HEK293 (cell line): ENCODE data around the gene GNPTG.

ENCODE experiments used
- CTCF ChIA-PET: fragments of 350-600 bp; formaldehyde crosslinking; extraction: SDS; loops from one replicate; lab custom pipeline; 2021; ENCODE audit warnings: antibody characterized with exemption; lab: Yijun Ruan, JAX
- POLR2A ChIA-PET: fragments of 300-600 bp; formaldehyde crosslinking; extraction: SDS; loops from one replicate; lab custom pipeline; 2020; ENCODE audit warnings: antibody characterized with exemption, inconsistent platforms; lab: Yijun Ruan, JAX
- H3K27ac ChIP-seq: fragments of 200-500 bp; sonication (Bioruptor generic); 2 replicates; pipeline ENCODE4 v1.5.1; 2014; ENCODE audit warnings: low read depth, low read length, control low read depth, inconsistent platforms; ENCODE audit errors: extremely low read depth
- H3K36me3 ChIP-seq, 2 experiments: fragments of 200-500 bp in 1 of 2; sonication (Bioruptor generic) in 1 of 2; 1 replicate in 1 of 2; 2 replicates in 1 of 2; pipeline ENCODE4 v1.5.1; 2014 to 2017; ENCODE audit warnings: inconsistent platforms in 2 of 2, low read length in 2 of 2; ENCODE audit not compliant: control insufficient read depth in 2 of 2, insufficient read depth in 1 of 2
- H3K4me1 ChIP-seq: fragments of 200-500 bp; sonication (Bioruptor generic); 2 replicates; pipeline ENCODE4 v1.5.1; 2014; ENCODE audit warnings: mild to moderate bottlenecking, low read length, inconsistent platforms; ENCODE audit not compliant: control insufficient read depth, insufficient read depth
- H3K4me3 ChIP-seq: 2 replicates; pipeline ENCODE4 v1.5.1; 2011; ENCODE audit warnings: low read depth, mild to moderate bottlenecking, control low read depth, low read length, moderate library complexity
- H3K9me3 ChIP-seq: fragments of 200-500 bp; sonication (Bioruptor generic); 2 replicates; pipeline ENCODE4 v1.5.1; 2014; ENCODE audit warnings: low read depth, low read length, inconsistent platforms; ENCODE audit not compliant: control insufficient read depth, insufficient read depth
- SP7 ChIP-seq: fragments of 450-650 bp; formaldehyde crosslinking; IDR thresholded peaks from 2 replicates; pipeline ENCODE4 v1.5.1; 2016; ENCODE audit warnings: missing biosample characterization, missing genetic modification characterization
- TCF7L2 ChIP-seq: IDR thresholded peaks from 2 replicates; pipeline ENCODE4 v1.6.1; 2011; ENCODE audit warnings: low read depth, mild to moderate bottlenecking, inconsistent platforms, low read length, moderate library complexity, borderline replicate concordance
- TRIM28 ChIP-seq: IDR thresholded peaks from 2 replicates; pipeline ENCODE4 v1.6.1; 2011; ENCODE audit warnings: low read length, control low read depth, borderline replicate concordance
- ZBTB49 ChIP-seq: fragments of 450-650 bp; formaldehyde crosslinking; IDR thresholded peaks from 2 replicates; pipeline ENCODE4 v1.5.1; 2016; ENCODE audit warnings: missing biosample characterization, missing genetic modification characterization, low read depth
- ZNF121 ChIP-seq: fragments of 450-650 bp; formaldehyde crosslinking; IDR thresholded peaks from 2 replicates; pipeline ENCODE4 v1.5.1; 2016; ENCODE audit warnings: missing biosample characterization, missing genetic modification characterization
- ZNF174 ChIP-seq: fragments of 450-650 bp; formaldehyde crosslinking; IDR thresholded peaks from 2 replicates; pipeline ENCODE4 v1.5.0; 2017; ENCODE audit warnings: missing biosample characterization, mild to moderate bottlenecking, missing genetic modification characterization
- ZNF214 ChIP-seq: fragments of 450-650 bp; formaldehyde crosslinking; IDR thresholded peaks from 2 replicates; pipeline ENCODE4 v1.5.1; 2017; ENCODE audit warnings: missing biosample characterization, mild to moderate bottlenecking, missing genetic modification characterization, borderline replicate concordance
- ZNF292 ChIP-seq: fragments of 450-650 bp; formaldehyde crosslinking; IDR thresholded peaks from 2 replicates; pipeline ENCODE4 v1.5.1; 2016; ENCODE audit warnings: low read depth, missing biosample characterization, missing genetic modification characterization, borderline replicate concordance
- ZNF341 ChIP-seq: fragments of 450-650 bp; formaldehyde crosslinking; IDR thresholded peaks from 2 replicates; pipeline ENCODE4; 2016; ENCODE audit warnings: low read depth, missing biosample characterization, missing genetic modification characterization
- ZNF416 ChIP-seq: fragments of 450-650 bp; formaldehyde crosslinking; IDR thresholded peaks from 2 replicates; pipeline ENCODE4 v1.5.1; 2016; ENCODE audit warnings: missing biosample characterization, missing genetic modification characterization
- ZNF529 ChIP-seq: fragments of 450-650 bp; formaldehyde crosslinking; IDR thresholded peaks from 2 replicates; pipeline ENCODE4 v1.5.1; 2017; ENCODE audit warnings: missing genetic modification characterization, missing biosample characterization; ENCODE audit not compliant: insufficient replicate concordance
- ZNF624 ChIP-seq: fragments of 450-650 bp; formaldehyde crosslinking; IDR thresholded peaks from 2 replicates; pipeline ENCODE4 v1.5.1; 2017; ENCODE audit warnings: missing biosample characterization, missing genetic modification characterization
- ZNF791 ChIP-seq: fragments of 450-650 bp; formaldehyde crosslinking; IDR thresholded peaks from 2 replicates; pipeline ENCODE4 v1.5.1; 2016; ENCODE audit warnings: missing biosample characterization, missing genetic modification characterization
- TF ChIP-seq, protein P1 (sequence below): fragments of 450-650 bp; formaldehyde crosslinking; IDR thresholded peaks from 2 replicates; pipeline ENCODE4 v1.5.1; 2016; ENCODE audit warnings: missing biosample characterization, missing genetic modification characterization
- TF ChIP-seq, protein P2 (sequence below): fragments of 450-650 bp; formaldehyde crosslinking; IDR thresholded peaks from 2 replicates; pipeline ENCODE4 v1.5.1; 2017; ENCODE audit warnings: missing biosample characterization, missing genetic modification characterization
- TF ChIP-seq, protein P3 (sequence below): fragments of 450-650 bp; formaldehyde crosslinking; IDR thresholded peaks from 2 replicates; pipeline ENCODE4 v1.5.1; 2016; ENCODE audit warnings: missing biosample characterization, missing genetic modification characterization
- TF ChIP-seq, protein P4 (sequence below): fragments of 450-650 bp; formaldehyde crosslinking; IDR thresholded peaks from 2 replicates; pipeline ENCODE4 v1.5.1; 2016; ENCODE audit warnings: missing biosample characterization, missing genetic modification characterization
- TF ChIP-seq, protein P5 (sequence below): fragments of 450-650 bp; formaldehyde crosslinking; IDR thresholded peaks from 2 replicates; pipeline ENCODE4 v1.5.1; 2016; ENCODE audit warnings: missing biosample characterization, missing genetic modification characterization

The GNPTG gene

GRCh38 chr16:1313721-1314369, 37.9 kb upstream of the GNPTG start (continued):
- TF ChIP-seq, protein P1, sequence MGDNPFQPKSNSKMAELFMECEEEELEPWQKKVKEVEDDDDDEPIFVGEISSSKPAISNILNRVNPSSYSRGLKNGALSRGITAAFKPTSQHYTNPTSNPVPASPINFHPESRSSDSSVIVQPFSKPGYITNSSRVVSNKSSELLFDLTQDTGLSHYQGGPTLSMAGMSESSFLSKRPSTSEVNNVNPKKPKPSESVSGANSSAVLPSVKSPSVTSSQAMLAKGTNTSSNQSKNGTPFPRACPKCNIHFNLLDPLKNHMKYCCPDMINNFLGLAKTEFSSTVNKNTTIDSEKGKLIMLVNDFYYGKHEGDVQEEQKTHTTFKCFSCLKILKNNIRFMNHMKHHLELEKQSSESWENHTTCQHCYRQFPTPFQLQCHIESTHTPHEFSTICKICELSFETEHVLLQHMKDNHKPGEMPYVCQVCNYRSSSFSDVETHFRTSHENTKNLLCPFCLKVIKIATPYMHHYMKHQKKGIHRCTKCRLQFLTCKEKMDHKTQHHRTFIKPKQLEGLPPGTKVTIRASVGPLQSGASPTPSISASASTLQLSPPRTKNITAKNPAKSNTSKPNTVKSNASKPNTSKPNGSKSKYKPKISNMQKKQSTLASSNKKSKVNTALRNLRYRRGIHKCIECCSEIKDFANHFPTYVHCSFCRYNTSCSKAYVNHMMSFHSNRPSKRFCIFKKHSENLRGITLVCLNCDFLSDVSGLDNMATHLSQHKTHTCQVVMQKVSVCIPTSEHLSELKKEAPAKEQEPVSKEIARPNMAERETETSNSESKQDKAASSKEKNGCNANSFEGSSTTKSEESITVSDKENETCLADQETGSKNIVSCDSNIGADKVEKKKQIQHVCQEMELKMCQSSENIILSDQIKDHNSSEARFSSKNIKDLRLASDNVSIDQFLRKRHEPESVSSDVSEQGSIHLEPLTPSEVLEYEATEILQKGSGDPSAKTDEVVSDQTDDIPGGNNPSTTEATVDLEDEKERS (tag by site-specific recombination): no peak

DNA sequence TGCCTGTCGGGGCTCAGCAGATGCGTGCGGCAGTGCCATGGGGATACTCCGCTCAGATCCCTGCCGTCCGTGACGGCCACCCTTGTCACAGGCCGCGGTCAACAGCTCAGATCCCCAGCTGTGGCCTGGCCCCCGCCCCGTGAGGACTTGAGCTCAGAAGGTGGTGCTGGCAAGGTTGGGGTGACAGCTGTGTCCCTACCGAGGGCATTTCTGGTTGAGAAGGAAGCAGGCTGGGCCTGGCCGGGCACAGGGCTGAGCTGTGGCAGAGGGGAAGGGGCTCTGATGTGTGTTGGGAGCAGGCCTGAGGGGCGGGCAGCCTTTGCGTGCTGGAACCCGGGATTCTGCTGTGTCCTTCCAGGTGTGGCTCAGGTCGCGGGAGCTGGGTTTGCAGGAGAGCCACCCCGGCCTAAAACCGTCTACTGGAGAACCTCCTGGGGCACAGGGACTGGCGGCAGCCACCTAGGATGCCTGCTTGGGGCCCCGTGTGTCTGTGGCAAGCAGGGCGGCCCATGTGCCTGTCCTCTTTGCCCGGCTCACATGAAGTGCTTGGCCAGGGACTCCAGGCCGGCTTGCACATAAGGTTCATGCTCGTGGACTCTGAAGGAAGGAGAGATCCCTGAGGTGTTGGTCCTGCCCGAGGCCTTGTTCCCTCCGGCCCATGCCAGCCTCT, 37.2 kb upstream of the GNPTG start:
- no peaks in the 10 kb centered on the region for H3K9me3 ChIP-seq
- TF ChIP-seq ZNF214 (no peak), ZNF341 (tag by site-specific recombination) (no peak), ZNF121 (tag by site-specific recombination) (no peak), TRIM28 (no peak), ZNF791 (tag by site-specific recombination) (no peak), SP7 (tag by site-specific recombination) (no peak)
- TF ChIP-seq, protein P2, sequence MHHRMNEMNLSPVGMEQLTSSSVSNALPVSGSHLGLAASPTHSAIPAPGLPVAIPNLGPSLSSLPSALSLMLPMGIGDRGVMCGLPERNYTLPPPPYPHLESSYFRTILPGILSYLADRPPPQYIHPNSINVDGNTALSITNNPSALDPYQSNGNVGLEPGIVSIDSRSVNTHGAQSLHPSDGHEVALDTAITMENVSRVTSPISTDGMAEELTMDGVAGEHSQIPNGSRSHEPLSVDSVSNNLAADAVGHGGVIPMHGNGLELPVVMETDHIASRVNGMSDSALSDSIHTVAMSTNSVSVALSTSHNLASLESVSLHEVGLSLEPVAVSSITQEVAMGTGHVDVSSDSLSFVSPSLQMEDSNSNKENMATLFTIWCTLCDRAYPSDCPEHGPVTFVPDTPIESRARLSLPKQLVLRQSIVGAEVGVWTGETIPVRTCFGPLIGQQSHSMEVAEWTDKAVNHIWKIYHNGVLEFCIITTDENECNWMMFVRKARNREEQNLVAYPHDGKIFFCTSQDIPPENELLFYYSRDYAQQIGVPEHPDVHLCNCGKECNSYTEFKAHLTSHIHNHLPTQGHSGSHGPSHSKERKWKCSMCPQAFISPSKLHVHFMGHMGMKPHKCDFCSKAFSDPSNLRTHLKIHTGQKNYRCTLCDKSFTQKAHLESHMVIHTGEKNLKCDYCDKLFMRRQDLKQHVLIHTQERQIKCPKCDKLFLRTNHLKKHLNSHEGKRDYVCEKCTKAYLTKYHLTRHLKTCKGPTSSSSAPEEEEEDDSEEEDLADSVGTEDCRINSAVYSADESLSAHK (tag by site-specific recombination): no peak
- TF ChIP-seq, protein P3, sequence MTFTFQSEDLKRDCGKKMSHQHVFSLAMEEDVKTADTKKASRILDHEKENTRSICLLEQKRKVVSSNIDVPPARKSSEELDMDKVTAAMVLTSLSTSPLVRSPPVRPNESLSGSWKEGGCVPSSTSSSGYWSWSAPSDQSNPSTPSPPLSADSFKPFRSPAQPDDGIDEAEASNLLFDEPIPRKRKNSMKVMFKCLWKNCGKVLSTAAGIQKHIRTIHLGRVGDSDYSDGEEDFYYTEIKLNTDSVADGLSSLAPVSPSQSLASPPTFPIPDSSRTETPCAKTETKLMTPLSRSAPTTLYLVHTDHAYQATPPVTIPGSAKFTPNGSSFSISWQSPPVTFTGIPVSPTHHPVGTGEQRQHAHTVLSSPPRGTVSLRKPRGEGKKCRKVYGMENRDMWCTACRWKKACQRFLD (tag by site-specific recombination): no peak
- peaks cover 8% of the 10 kb centered on the region for H3K4me1 ChIP-seq
- CTCF ChIA-PET: no interaction called here
- H3K36me3 ChIP-seq: peaks cover 14 to 86% of the 10 kb centered on the region in 2 experiments; a peak in 2 of 3 replicates
- H3K27ac ChIP-seq: no peak overlapping the region
- no peak overlapping the region for H3K4me3 ChIP-seq
- POLR2A ChIA-PET: no interaction called here

DNA sequence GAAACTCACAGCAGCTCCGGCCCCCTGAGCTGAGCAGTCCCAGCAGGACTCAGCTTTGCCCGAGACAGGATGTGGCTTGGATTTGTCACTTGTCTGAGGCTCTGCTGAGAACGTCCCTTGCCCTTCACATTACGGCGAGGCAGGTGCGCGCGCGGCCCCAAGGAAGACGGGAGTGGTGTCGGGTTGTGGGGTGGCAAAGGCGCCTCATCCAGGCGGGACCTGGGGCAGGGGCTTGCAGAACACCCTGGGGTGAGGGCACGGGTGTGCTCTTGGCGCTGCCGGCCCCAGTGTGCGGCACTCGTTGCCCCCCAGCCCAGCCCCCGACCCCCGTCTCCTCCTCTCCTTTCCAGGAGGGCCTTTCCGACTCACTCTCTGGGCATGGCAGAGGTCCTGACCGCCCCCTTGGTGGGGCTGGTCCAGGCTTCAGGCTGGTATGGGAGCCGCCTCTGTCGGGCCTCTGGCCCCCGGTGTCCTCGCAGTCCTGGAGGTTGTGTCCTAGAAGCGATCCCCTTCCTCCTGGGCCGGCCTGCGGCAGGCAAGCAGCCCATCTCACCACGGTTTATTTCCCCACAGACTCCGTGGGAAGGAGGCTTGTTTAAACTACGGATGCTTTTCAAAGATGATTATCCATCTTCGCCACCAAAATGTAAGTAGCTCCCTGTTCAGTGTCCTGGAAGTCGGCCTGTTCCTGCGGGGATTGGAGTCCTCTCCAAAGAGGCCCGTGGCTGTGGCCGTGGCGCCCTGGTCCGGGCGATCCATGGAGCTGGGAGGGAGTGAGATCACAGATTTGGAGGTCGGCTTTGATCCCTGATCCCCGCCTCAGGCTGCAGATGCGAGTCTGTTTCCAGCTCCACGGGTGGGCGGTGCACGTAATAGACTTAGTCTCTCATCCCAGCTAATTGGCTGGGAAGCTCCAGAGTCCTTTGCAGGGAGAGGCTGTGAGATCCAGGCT, 36.4 kb upstream of the GNPTG start:
- ChIA-PET CTCF (interaction anchor here (0.5 to 1.3 kb wide), 3 partner anchors 20 to 75 kb away, joined by 3 read pairs; no protein-coding TSS in a partner anchor), POLR2A (no interaction called here)
- Histone ChIP-seq H3K4me3 (no peak overlapping the region), H3K27ac (no peak overlapping the region), H3K4me1 (peaks cover 8% of the 10 kb centered on the region), H3K36me3 (peaks cover 14 to 94% of the 10 kb centered on the region in 2 experiments; a peak in 2 of 3 replicates), H3K9me3 (no peaks in the 10 kb centered on the region)
- TF ChIP-seq ZNF292 (no peak), ZNF624 (no peak), ZBTB49 (no peak), ZNF174 (tag by site-specific recombination) (no peak), TCF7L2 (no peak), ZNF416 (no peak), ZNF529 (tag by site-specific recombination) (no peak)
- TF ChIP-seq, protein P4, sequence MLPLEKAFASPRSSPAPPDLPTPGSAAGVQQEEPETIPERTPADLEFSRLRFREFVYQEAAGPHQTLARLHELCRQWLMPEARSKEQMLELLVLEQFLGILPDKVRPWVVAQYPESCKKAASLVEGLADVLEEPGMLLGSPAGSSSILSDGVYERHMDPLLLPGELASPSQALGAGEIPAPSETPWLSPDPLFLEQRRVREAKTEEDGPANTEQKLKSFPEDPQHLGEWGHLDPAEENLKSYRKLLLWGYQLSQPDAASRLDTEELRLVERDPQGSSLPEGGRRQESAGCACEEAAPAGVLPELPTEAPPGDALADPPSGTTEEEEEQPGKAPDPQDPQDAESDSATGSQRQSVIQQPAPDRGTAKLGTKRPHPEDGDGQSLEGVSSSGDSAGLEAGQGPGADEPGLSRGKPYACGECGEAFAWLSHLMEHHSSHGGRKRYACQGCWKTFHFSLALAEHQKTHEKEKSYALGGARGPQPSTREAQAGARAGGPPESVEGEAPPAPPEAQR (tag by site-specific recombination): no peak
- TF ChIP-seq, protein P5, sequence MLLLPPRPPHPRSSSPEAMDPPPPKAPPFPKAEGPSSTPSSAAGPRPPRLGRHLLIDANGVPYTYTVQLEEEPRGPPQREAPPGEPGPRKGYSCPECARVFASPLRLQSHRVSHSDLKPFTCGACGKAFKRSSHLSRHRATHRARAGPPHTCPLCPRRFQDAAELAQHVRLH (tag by site-specific recombination): no peak
